Measurements from ENCODE around the gene MAPK8IP3.
"Not testable (repeated sequence)": the region's sequence is repeated elsewhere in the genome, so short reads cannot be mapped to it uniquely, and the experiment has no call there.

Gene MAPK8IP3

DNA sequence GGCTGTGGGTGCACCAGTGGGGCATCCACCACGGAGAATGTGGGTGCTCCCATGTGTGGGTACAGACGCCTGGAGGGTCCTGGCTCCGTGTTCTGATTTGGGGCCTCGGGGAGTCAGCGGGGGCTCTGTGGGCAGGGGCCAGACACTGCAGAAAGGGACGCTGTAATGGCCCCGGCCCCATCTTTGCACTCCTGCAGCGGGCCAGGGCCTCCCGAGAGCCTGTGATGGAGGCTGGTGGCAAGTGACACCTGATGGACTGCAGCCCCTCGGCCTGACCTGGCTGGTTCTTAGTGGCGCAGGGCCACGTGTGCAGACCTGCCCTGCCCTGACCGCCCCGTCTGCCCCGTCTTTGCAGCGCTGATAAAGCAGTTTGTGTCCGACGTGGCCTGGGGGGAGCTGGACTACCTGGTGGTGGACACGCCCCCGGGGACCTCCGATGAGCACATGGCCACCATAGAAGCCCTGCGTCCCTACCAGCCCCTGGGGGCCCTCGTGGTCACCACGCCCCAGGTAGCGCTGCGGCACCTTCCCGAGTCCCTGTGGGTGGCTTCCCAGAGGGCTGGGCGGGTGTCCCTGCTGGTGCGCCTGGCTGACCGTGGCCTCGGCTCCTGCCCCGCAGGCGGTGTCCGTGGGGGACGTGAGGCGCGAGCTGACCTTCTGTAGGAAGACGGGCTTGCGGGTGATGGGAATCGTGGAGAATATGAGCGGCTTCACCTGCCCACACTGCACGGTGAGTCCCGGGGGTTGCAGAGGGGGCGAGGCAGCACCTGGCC, 81.5 kb downstream of the MAPK8IP3 start:
- no peak for DNase-seq (ENCODE audit: low read depth in 3 of 3)

DNA sequence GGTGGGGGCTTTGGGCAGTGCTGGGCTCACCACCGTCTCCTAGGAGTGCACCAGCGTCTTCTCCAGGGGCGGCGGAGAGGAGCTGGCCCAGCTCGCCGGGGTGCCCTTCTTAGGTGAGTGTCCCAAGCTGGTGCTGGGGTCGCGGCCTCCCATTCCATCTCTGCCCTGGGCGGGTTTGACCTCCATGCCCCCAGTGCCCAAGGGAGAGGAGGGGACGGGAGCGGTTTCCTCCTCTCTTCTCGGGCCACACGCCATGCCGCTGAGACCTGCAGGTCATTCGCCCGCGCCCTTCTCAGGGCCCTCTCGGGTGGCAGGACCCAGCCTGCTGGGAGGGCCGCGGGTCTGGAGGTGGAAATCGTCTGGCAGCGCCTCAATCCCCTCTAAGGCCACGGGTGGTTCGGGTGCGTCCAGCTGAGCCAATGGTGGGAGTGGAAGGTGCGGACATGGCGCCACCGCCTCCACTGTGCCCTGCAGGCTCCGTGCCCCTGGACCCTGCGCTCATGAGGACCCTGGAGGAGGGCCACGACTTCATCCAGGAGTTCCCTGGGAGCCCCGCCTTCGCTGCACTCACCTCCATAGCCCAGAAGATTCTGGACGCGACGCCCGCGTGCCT, 82.2 kb downstream of the MAPK8IP3 start:
- DNase-seq (ENCODE audit: low read depth in 3 of 3) = no peak

DNA sequence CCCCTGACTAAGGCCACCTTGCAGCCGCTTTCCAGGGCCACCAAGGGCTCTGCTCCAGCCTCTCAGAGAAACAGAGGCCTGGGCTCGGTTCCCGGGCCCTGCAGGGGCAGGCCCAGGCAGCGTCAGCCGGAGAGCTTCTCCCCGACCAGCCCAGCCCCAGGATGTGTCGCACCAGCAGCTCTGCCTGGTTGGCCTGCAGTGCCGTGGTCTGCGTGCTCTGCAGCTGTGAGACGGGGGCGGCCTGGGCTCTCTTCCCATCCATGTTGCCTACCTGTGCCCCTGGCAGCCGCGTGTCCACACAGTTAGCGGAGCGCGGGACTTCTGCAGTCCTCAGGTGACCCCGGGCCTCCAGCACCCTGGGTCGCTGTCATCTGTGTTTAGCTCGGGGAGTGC, 82.7 kb downstream of the MAPK8IP3 start:
- no peak for DNase-seq (ENCODE audit: low read depth in 3 of 3)

DNA sequence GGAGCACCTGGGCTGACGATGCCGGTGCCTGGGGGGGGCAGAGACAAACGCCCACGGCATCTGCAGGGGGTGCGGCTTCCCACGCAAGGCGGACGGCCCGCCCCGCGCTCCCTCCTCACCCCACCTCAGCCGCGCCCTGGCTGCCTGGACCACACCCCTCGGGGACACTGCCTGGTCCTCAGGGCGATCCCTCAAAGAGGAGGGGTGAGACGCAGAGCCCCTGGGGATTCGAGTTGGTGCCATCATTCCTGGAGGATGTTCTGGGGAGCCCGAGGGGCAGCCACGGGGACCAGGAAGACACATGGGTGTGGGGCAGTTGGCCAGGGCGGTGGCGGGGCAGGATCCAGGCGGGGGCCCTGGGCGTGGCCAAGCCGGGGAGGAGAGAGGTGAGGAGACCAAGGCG, 83.6 kb downstream of the MAPK8IP3 start:
- DNase-seq (ENCODE audit: low read depth in 3 of 3) = no peak

DNA sequence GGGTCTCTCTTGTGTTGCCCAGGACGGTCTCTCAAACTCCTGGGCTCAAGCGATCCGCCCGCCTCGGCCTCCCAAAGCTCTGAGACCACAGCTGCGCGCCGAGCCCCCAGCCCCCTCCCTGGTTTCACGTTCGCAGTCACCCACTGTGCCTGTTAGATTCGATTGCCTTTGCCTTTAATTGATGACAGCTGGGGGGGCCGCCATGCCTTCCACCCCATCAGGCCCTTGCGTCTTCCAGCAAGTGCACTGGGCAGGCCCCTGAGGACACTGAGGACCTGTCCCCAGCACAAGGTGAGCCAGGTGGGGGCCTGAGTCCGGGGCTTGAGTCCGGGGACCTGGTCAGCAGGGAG, 84.2 kb downstream of the MAPK8IP3 start:
- DNase-seq (ENCODE audit: low read depth in 3 of 3) = no peak

DNA sequence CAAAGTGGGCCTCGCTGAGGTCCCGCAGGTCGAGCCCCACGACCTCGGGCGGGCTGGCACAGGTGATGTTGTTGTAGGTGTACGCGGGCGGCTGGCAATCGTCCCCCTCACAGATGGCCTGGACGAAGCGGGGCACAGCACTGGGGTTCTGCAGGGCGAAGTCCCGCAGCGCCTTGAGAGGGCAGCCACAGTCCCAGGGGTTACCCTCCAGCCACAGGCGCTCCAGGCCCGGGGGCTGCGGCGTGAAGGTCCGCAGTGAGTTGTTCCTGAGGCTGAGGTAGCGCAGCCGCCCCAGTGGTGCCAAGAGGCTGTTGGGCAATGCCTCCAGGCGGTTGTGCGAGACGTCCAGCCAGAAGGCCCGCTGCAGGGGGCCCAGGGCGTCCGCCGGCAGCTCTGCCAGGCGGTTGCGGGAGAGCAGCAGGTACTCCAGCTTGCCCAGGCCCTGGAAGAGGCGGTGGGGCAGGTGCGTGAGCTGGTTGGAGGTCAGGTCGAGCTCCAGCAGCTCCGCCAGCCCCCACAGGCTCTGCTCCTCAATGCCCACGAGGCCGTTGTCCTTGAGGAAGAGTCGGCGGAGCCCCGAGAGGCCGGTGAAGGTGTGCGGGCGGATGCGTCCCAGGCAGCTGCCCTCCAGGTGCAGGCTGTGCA, 84.7 kb downstream of the MAPK8IP3 start:
- DNase-seq (ENCODE audit: low read depth in 3 of 3) = no peak

DNA sequence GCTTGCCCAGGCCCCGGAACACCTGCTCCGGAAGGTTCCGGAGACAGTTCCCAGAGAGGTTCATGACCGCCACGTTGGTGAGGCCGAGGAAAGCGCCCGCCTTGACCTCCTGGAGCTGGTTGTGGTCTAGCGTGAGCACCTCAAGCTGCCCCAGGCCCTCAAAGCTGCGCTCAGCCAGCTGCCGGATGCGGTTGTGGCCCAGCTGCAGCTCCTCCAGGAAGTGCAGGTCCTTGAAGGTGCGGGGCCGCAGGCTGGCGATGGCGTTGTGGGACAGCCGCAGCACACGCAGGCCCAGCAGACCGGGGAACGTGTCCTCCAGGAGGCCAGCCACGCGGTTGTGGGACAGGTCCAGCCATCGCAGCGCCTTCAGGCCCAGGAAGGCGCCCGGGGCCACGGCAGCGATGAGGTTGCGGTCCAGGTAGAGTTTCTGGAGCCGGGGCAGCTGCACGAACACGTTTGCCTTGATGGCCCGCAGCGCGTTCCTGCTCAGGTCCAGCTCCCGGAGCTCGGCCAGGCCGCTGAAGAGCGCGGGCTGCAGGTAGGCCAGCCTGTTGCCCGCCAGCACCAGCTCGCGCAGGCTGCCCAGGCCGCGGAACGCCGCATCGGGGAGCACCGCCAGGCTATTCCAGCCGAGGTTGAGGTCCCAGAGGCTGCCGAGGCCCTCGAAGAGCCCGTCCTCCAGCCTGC, 85.4 kb downstream of the MAPK8IP3 start:
- no peak for DNase-seq (ENCODE audit: low read depth in 3 of 3)

DNA sequence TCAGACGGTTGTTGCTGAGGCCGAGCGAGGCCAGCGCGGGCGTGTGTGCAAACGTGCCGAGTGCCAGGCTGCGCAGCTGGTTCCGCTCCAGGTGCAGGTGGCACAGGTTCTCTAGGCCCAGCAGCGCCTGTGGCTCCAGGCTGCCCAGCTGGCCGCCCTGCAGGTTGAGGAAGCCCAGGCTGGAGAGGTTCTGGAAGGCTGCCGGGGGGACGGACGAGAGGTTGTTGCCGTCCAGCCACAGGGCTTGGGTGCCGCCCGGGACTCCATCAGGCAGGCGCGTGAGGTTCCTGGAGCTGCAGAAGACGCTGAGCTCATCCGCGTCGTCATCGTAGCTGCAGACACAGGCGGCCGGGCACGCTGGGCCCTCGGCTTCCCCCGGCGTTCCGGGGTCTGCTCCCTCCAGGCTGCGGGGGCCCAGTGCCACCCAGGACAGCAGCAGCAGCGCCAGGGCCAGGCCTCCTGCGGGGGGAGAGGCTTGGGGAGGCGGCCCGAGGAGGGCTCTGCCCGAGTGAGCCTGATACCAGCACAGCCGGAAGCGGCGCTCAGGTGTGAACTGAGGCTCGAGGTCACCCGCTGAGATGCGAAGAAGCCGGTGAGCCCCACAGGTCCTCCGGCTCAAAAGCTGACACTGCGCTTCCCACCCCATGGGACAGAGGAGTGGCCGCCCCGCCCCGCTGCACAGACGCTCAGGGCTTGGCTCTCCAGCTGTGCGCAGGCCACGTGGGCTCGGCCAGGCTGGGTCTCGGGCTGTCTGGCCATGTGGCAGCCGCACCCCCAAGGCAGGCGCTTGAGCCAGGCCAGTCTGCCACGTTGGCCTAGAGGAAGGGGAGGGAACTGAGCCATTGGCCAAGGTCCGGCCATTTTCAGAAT, 86.2 kb downstream of the MAPK8IP3 start:
- DNase-seq (ENCODE audit: low read depth in 3 of 3) = no peak

DNA sequence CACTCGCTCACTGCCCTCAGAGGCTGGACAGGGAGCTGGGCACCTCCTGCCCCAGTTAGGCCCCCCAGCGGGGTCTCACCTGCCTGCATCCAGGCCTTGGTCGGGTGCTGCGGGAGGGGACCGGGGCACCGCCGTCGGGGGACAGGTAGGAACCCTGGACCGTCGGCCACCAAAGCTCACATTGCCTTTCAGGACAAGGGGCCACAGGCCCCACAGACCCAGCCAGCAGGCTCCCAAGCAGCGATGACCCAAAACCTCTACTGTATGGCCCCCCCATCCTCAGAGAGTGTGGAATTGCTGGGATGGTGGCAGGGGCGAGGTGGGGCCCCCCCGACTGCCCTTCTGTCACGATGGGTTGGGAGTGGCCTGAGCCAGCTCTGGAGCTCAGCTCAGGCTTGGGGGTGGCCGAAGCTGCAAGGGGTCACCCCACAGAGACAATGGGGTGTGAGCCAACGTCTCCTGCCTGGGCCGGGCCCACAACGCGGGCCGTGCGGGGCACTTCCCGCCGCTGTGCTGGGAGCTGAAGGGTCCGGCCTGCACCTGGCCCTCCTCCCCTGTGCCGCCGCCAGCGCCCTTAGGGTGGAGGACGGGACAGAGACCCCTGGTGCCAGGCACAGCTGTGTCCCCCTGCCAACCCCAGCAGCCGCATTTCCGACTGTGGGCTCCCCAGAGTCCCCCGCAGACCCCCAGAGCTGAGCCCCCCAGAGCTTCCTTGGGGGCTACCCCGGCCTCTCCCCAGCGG, 87.0 kb downstream of the MAPK8IP3 start:
- no peak for DNase-seq (ENCODE audit: low read depth in 3 of 3)

DNA sequence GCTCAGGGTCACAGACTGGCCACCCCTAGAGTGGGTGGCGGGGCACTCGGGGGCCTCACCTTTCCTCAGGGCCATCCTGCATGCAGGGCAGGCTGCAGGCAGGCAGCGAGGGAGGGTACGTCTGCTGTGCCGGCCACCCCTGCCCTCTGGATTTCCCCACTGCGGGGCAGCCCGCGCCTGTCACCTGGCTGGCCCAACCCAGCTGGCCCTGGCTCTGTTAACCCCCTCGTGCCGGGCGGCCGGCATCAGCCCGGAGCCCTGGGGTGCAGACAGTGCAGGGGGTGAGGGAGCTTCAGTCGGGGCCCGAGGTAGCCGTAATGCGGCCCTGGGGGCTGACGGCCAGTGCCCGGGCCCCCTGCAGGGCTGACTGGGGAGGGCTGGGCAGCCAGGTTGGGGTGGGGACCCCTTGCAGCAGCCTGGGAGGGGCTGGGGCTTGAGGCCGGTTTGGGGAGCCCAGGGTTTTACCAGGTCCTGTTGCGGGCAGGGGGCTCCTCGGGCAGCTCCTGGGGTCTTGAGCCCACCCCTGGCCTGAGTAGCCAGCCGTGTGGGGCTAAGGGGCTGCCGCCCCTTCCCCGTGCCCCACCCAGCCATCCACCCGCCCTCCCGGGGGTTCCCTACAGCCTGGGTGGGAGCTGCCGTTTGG, 87.7 kb downstream of the MAPK8IP3 start, which contains the start of gene IGFALS:
Gene IGFALS, minus strand, starts transcription at position 128 of the 643 bp plus-strand sequence. Its CDS starts 53 bp downstream, at position 75.
- DNase-seq (ENCODE audit: low read depth in 3 of 3) = no peak

DNA sequence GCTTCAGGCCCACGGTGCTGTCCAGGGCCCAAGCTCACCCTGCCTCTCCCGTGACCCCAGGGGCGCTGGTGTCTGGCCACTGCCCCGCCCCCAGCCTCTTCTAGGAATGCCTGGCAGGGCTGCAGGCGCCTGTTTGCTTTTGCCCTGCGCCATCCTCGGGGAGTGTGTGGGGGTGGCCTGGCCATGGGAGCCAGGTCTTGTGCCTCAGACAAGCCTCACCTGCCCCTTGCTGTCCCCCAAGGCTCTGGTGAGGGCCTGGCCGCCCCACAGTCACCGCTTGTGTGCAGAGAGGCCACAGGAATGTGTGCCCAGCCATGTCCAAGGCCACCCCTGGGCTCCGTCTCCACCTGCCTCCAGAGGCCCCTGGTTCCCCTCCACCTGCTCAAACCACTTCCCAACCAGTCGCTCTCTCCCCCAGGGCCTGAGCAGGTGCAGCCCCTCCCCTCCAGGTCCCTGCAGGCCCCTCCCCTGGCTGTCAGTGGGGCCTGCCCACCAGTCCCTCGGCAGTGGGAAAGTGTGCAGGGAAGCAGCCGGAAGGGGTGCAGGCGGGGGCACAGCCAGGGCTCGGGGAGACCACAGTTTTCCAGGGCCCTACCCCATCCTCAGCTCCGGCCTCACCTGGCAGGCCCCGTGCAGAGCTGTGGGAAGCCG, 88.4 kb downstream of the MAPK8IP3 start:
- DNase-seq (ENCODE audit: low read depth in 3 of 3) = no peak

DNA sequence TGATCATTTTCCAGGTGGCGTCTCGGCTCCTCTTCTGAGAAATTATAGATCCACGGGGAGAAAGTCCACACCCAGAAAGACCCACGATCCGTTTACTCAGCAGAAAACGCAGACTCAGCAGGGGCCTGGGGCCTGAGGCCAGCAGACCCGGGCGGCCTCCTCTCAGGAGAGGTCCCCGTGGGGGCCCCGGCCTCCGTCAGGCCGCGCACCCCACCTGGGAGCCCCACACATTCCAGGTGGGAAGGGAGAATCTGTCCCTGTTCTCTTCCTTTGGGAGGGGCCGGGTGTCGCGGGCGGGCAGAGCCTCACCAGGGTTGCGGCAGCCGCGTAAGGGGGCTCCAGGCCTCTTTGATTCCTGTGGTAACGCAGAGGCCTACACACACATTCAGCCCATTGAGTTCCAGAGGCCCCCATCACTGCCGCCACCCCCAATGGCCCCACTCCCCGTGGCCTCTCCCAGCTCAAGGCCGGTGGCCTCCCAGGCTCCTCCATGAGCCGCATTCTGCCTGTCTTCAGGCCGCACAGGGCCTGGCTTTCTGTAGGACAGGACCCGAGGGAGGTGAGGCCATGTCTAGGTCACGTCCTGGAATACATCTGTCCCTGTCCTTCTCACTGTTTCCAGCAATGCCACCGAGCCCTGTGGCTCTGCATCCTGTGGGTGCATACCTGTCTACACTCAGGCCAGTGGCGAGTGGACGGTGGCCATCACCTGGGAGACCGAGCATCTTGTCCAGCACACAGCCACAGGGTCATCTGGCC, 89.1 kb downstream of the MAPK8IP3 start:
- no peak for DNase-seq (ENCODE audit: low read depth in 3 of 3)

DNA sequence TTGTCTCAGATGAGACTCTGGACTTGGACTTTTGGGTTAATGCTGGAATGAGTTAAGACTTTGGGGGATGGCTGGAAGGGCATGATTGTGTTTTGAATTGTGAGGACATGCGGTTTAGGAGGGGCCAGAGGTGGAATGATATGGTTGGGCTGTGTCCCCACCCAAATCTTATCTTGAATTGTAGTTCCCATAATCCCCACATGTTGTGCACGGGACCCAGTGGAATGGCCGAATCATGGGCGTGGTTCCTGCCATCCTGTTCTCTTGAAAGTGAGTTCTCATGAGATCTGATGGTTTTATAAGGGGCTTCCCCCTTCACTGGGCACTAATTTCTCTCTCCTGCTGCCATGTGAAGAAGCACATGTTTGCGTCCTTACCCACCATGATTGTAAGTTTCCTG, 93.3 kb downstream of the MAPK8IP3 start:
- not testable (repeated sequence) for DNase-seq (ENCODE audit: low read depth in 3 of 3)

DNA sequence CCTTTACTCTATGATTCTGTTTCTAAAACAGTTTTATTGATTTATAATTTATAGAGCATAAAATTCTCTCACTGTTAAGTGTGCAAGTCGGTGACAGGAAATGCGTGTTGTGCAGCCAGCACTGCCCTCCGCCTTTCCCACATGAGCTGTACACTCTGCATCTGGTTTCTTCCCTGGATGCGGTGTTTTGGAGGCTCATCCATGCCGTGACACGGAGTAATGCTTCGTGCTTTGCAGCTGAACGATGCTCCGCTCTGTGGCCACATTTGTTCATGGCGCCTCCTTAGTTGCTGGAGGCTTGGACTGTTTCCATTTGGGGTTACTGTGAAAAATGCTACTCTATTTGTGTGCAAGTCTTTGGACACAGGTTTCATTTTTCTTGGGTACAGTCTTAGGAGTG, 94.7 kb downstream of the MAPK8IP3 start:
- no peak for DNase-seq (ENCODE audit: low read depth in 3 of 3)

DNA sequence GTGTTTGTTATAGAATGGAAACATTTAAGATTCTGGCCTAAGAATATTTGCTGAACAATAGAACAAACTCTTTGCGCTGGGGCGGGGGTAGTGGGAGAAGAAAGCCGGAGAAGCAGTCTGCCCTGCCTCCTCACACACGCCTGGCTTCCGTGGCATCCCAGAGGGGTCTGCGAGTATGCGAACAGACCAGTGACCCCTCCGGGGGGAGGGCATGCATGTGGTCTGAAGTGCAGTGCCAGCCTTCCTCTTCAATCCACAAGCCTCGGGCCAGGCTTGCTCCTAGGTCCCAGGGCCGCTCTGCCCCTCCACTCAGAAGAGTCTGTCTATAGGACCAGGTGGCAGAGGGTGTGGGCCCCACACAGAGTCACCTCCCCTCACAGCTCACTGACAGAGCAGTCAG, 101.6 kb downstream of the MAPK8IP3 start:
- DNase-seq (ENCODE audit: low read depth in 3 of 3) = no peak

DNA sequence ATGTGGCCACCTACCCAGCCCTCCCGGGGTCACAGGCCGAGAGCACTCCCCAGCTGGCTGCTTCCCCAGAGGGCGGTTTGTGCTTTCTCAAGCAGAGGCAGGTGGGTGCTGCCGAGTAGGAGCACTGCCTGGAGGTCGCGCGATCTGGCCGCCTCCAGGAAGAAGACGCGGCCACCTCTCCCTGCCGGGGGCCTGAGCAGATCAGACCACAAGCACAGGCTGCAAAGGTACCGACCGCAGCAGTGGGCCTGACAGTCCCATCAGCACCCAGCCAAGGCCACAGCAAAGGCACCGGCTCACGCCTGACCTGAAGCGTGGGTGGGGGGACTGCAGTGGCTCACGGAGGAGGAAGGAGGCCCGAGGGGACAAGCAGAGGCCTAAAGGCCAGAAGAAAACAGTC, 102.7 kb downstream of the MAPK8IP3 start:
- DNase-seq (ENCODE audit: low read depth in 3 of 3) = no peak

DNA sequence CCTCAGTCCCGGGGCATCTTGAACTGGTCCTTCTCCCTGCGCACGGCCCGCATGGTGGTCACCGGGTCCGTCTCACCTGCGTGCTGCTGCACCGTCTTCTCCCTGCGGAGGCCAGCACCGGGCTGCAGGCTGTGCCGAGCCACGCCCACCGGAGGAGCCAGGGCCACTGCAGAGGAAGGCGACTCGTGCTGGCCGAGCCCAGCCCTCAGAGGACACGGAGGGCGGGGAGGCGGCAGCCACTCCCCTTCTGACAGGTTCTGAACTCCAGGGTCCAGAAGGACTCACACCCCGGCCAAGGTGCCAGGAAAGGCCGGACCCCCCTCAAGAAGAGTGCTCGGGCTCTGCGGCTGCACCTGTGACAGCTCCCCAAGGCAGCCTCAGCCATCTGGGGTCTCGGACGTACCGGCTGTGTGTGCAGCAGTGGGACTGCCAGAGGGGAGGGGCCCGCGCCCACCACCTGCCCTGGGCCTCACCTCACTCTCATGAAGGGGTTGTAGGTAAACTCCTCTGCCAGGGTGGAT, 103.3 kb downstream of the MAPK8IP3 start:
- no peak for DNase-seq (ENCODE audit: low read depth in 3 of 3)

DNA sequence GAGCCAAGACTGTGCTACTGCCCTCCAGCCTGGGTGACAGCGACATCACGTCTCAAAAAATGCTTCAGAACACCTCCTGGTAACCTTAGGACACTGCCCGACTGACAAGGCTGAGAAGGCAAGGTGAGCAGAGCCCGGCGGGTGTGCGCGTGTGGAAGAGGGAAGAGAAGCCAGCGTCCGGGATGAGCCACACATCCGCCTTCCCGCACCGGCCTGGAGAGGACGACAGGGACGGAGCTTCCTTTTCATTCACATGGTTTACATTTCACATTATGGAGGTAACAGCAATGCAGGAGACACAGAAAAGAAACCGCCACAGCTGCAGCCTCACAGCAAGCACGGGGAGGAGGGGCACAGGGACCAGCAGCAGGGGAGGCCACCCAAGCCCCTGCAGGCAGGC, 104.1 kb downstream of the MAPK8IP3 start:
- no peak for DNase-seq (ENCODE audit: low read depth in 3 of 3)

DNA sequence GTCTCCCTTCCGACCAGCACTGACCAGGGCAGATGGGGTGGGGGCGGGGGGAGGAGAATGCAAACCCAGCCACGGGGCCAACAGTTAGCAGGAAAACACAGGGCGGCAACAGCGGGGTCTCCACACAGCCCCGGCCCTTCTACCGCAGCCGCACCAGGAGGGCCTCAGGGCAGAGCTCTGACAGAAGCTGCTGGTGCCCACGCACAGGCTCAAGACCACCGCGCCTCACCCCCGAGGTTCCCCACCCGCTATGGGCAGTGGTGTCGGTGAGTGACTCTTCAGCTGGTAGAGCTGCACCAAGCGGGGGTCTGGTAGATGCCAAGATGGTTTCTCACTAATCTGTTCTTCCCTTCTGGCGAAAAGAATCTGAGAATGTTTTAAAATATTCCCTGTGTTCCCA, 104.5 kb downstream of the MAPK8IP3 start:
- DNase-seq (ENCODE audit: low read depth in 3 of 3) = no peak
